ENCODE data around the gene UBAP1. TPM values are rescaled to one million over a fixed set of nuclear protein-coding genes. Genes with fewer than 3 reads are reported as not detected.
"Not testable (repeated sequence)": the region's sequence is repeated elsewhere in the genome, so short reads cannot be mapped to it uniquely, and the experiment has no call there.

UBAP1 gene
- total and polyA plus RNA-seq, 8 donors, result 40.5 to 54.1 (median 48.8) TPM

GRCh38 chr9:34190996-34191892, 12.4 kb downstream of the UBAP1 start:
- no peak for TF ChIP-seq CTCF (IDR thresholded peaks at IDR 0.05)
- no peaks in the 10 kb centered on the region for H3K9me3 ChIP-seq
- ATAC-seq (no peak), DNase-seq (peak in 1 of 4 donors; percentile 26)
- peaks cover 9 to 69% of the 10 kb centered on the region in 2 donors for H3K4me1 ChIP-seq
- H3K27ac ChIP-seq, result no peak overlapping the region
- intact Hi-C loops (cut with DNase I), result no loop called here
- peaks cover 0 to 14% of the 10 kb centered on the region in 2 donors for H3K36me3 ChIP-seq
- H3K4me3 ChIP-seq, result no peak overlapping the region
- no peaks in the 10 kb centered on the region for H3K27me3 ChIP-seq

DNA sequence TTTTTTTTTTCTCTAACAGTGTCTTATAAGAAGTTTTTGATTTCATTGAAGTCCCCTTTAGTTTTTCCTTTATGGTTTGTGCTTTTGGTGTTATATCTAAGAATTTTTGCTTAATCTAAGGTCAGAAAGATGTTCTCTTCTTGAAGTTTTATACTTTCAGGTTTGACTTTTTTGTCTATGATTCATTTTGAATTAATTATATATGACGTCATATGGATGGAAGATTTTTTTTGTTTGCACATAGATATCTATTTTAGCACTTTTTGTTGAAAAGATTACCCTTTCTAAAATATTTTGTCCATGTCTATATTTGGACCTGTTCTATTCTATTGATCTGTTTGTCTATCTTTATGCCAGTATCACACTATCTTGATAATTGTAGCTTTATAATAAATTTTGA, 16.3 kb downstream of the UBAP1 start:
- Histone ChIP-seq H3K36me3 (peaks cover 0 to 27% of the 10 kb centered on the region in 2 donors), H3K9me3 (no peaks in the 10 kb centered on the region), H3K27ac (no peak overlapping the region), H3K4me3 (no peak overlapping the region), H3K4me1 (peaks cover 0 to 45% of the 10 kb centered on the region in 2 donors), H3K27me3 (no peaks in the 10 kb centered on the region)
- TF ChIP-seq CTCF (IDR thresholded peaks at IDR 0.05), result no peak
- intact Hi-C loops (cut with DNase I), result no loop called here
- no peak for ATAC-seq
- DNase-seq, result no peak

DNA sequence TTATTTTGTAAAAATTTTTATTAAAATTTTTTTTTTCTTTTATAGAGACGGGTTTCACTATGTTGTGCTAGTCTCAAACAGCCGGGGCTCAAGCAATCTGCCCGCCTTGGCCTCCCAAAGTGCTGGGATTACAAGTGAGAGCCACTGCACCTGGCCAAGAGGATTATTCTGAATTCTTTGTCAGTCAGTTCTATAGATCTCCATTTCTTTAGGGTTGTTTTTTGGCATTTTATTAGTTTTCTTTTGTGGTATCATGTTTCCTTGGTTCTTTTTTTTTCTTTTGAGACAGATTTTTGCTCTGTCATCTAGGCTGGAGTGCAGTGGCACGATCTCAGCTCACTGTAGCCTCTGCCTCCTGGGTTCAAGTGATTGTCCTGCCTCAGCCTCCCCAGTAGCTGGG, 18.4 kb downstream of the UBAP1 start:
- intact Hi-C loops (cut with DNase I); ATAC-seq: not testable (repeated sequence)

GRCh38 chr9:34197756-34198711, 19.2 kb downstream of the UBAP1 start:
- peak overlapping the region in 1 of 2 donors; percentile 28 for H3K27ac ChIP-seq
- DNase-seq (no peak), ATAC-seq (peak; percentile 35)
- intact Hi-C loops (cut with DNase I), result no loop called here
- H3K36me3 ChIP-seq, result peaks cover 0 to 42% of the 10 kb centered on the region in 2 donors
- H3K9me3 ChIP-seq, result no peaks in the 10 kb centered on the region
- no peak overlapping the region for H3K4me3 ChIP-seq
- no peaks in the 10 kb centered on the region for H3K27me3 ChIP-seq
- no peak for TF ChIP-seq CTCF (IDR thresholded peaks at IDR 0.05)
- peaks cover 0 to 23% of the 10 kb centered on the region in 2 donors for H3K4me1 ChIP-seq

More for the DNA sequence above, 18.4 kb downstream of the UBAP1 start:
- not testable (repeated sequence) for DNase-seq, H3K4me3 ChIP-seq, H3K27me3 ChIP-seq, H3K9me3 ChIP-seq
- Histone ChIP-seq H3K4me1 (peaks cover 0 to 25% of the 10 kb centered on the region in 2 donors), H3K27ac (peak overlapping the region in 1 of 2 donors; percentile 28), H3K36me3 (peaks cover 0 to 42% of the 10 kb centered on the region in 2 donors)

- Histone ChIP-seq H3K36me3 (peaks cover 0 to 33% of the 10 kb centered on the region in 2 donors), H3K27ac (no peak overlapping the region), H3K9me3 (no peaks in the 10 kb centered on the region), H3K4me3 (no peak overlapping the region), H3K27me3 (no peaks in the 10 kb centered on the region), H3K4me1 (peaks cover 4 to 34% of the 10 kb centered on the region in 2 donors)
- TF ChIP-seq CTCF (IDR thresholded peaks at IDR 0.05), result no peak
- ATAC-seq (no peak), DNase-seq (no peak)
- intact Hi-C loops (cut with DNase I), result no loop called here
These were observed 21.2 kb downstream of the UBAP1 start for GRCh38 chr9:34200092-34200491.

All from left lung (tissue), 10 donors.